Measurements from ENCODE around the gene KICS2.

DNA sequence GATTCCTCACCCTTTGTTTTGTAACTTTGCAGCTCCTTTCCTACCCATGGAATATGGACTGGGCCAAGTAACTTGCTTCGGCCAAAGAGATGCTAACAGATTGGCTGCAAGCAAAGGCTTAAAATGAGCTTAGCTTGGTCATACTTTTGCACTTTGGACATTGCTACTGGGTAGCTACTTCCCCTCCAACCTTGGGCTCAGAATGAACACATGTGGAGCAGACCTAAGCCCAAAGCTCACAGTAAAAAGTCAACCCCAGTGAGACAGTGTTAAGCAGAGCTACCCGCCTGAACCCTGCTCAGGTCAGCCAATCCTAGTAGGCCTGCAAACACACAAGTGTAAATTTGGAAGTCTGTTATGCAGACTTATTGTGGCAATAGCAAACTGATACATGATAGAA, 14.6 kb downstream of the KICS2 start:
- TF ChIP-seq, protein P1, sequence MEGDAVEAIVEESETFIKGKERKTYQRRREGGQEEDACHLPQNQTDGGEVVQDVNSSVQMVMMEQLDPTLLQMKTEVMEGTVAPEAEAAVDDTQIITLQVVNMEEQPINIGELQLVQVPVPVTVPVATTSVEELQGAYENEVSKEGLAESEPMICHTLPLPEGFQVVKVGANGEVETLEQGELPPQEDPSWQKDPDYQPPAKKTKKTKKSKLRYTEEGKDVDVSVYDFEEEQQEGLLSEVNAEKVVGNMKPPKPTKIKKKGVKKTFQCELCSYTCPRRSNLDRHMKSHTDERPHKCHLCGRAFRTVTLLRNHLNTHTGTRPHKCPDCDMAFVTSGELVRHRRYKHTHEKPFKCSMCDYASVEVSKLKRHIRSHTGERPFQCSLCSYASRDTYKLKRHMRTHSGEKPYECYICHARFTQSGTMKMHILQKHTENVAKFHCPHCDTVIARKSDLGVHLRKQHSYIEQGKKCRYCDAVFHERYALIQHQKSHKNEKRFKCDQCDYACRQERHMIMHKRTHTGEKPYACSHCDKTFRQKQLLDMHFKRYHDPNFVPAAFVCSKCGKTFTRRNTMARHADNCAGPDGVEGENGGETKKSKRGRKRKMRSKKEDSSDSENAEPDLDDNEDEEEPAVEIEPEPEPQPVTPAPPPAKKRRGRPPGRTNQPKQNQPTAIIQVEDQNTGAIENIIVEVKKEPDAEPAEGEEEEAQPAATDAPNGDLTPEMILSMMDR (IDR thresholded peaks at IDR 0.05), result no peak
- TF ChIP-seq SIN3A (IDR thresholded peaks at IDR 0.05; ENCODE audit: borderline replicate concordance, insufficient read depth, low read depth, low read length) (no peak), POLR2AphosphoS5 (IDR thresholded peaks at IDR 0.05; ENCODE audit: low read depth, low read length) (no peak)
- TF ChIP-seq, protein P2, sequence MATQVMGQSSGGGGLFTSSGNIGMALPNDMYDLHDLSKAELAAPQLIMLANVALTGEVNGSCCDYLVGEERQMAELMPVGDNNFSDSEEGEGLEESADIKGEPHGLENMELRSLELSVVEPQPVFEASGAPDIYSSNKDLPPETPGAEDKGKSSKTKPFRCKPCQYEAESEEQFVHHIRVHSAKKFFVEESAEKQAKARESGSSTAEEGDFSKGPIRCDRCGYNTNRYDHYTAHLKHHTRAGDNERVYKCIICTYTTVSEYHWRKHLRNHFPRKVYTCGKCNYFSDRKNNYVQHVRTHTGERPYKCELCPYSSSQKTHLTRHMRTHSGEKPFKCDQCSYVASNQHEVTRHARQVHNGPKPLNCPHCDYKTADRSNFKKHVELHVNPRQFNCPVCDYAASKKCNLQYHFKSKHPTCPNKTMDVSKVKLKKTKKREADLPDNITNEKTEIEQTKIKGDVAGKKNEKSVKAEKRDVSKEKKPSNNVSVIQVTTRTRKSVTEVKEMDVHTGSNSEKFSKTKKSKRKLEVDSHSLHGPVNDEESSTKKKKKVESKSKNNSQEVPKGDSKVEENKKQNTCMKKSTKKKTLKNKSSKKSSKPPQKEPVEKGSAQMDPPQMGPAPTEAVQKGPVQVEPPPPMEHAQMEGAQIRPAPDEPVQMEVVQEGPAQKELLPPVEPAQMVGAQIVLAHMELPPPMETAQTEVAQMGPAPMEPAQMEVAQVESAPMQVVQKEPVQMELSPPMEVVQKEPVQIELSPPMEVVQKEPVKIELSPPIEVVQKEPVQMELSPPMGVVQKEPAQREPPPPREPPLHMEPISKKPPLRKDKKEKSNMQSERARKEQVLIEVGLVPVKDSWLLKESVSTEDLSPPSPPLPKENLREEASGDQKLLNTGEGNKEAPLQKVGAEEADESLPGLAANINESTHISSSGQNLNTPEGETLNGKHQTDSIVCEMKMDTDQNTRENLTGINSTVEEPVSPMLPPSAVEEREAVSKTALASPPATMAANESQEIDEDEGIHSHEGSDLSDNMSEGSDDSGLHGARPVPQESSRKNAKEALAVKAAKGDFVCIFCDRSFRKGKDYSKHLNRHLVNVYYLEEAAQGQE (IDR thresholded peaks at IDR 0.05; ENCODE audit: insufficient read depth in 1 of 2, low read depth in 2 of 2, low read length in 1 of 2), result no peak

Data from Panc1 (cell line).